Esophagus (tissue), 2 donors: ENCODE data around the gene ARL4C. TPM values are rescaled to one million over a fixed set of nuclear protein-coding genes. Genes with fewer than 3 reads are reported as not detected.
A peak's percentile ranks its signal among the peaks of the same experiment; 100 is the strongest.

Experiments
- H3K27ac ChIP-seq, 2 donors: one replicate each; pipeline ENCODE4 v1.5.1; 2013; ENCODE audit warnings: low read depth in 2 of 2, mild to moderate bottlenecking in 2 of 2, inconsistent platforms in 1 of 2, low read length in 1 of 2, moderate library complexity in 1 of 2
- H3K27me3 ChIP-seq, 2 donors: one replicate each; pipeline ENCODE4 v1.6.1; 2013; ENCODE audit warnings: low read length in 2 of 2, control low read depth in 1 of 2, mild to moderate bottlenecking in 1 of 2; ENCODE audit not compliant: insufficient read depth in 2 of 2, control insufficient read depth in 1 of 2
- H3K36me3 ChIP-seq, 2 donors: one replicate each; pipeline ENCODE4 v1.6.1; 2013; ENCODE audit warnings: low read length in 1 of 2; ENCODE audit not compliant: control insufficient read depth in 2 of 2, insufficient read depth in 2 of 2
- H3K4me1 ChIP-seq, 2 donors: one replicate each; pipeline ENCODE4 v1.6.1; 2013; ENCODE audit warnings: low read length in 1 of 2; ENCODE audit not compliant: control insufficient read depth in 2 of 2, insufficient read depth in 2 of 2
- H3K4me3 ChIP-seq, 2 donors: one replicate each; pipeline ENCODE4 v1.5.1; 2013; ENCODE audit warnings: low read length in 2 of 2, mild to moderate bottlenecking in 2 of 2, low read depth in 1 of 2, moderate library complexity in 1 of 2
- H3K9me3 ChIP-seq, 2 donors: one replicate each; pipeline ENCODE4 v1.6.1; 2013; ENCODE audit warnings: mild to moderate bottlenecking in 2 of 2, low read depth in 1 of 2, low read length in 1 of 2, moderate library complexity in 1 of 2; ENCODE audit not compliant: control insufficient read depth in 2 of 2, insufficient read depth in 1 of 2
- WGBS, 2 donors: extraction: QIAGEN DNeasy Blood & Tissue Kit; methylation state at CpG; one replicate each; pipeline ENCODE4 v1.1.7; 2013; 5-methylcytosine and 5-hydroxymethylcytosine counted together
- polyA plus RNA-seq, 2 donors: library from polyadenylated mRNA; stranded (reverse); fragments of 200-250 nt; gene quantifications; one replicate each; pipeline ENCODE4 v1.2.3, GENCODE V29; 2013
- donor health status: healthy with polysubstance abuse.
- donor health status: Bipolar disorder and iron deficiency.

The ARL4C gene
- polyA plus RNA-seq, 2 donors: 13.3 to 16.3 TPM

- Histone ChIP-seq H3K27ac (no peak overlapping the region), H3K4me1 (peaks cover 0 to 8% of the 10 kb centered on the region in 2 donors), H3K36me3 (no peaks in the 10 kb centered on the region), H3K27me3 (no peaks in the 10 kb centered on the region), H3K9me3 (no peaks in the 10 kb centered on the region), H3K4me3 (no peak overlapping the region)
- WGBS, 2 donors: 92 to 96% methylated on average over 2 of the region's 2 CpGs
These were observed 45.6 kb downstream of the ARL4C start for GRCh38 chr2:234451242-234451641.

GRCh38 chr2:234450431-234451124, 46.3 kb downstream of the ARL4C start:
- no peaks in the 10 kb centered on the region for H3K27me3 ChIP-seq
- H3K27ac ChIP-seq: no peak overlapping the region
- H3K4me1 ChIP-seq: peaks cover 0 to 8% of the 10 kb centered on the region in 2 donors
- H3K36me3 ChIP-seq: no peaks in the 10 kb centered on the region
- H3K4me3 ChIP-seq: no peak overlapping the region
- WGBS, 2 donors: 77 to 83% methylated on average over 6 of the region's 6 CpGs
- no peaks in the 10 kb centered on the region for H3K9me3 ChIP-seq

GRCh38 chr2:234448506-234449184, 48.2 kb downstream of the ARL4C start:
- Histone ChIP-seq H3K36me3 (no peaks in the 10 kb centered on the region), H3K27me3 (no peaks in the 10 kb centered on the region), H3K27ac (no peak overlapping the region), H3K9me3 (no peaks in the 10 kb centered on the region), H3K4me1 (peaks cover 0 to 8% of the 10 kb centered on the region in 2 donors), H3K4me3 (no peak overlapping the region)
- WGBS, 2 donors: 74 to 79% methylated on average over 13 of the region's 13 CpGs

DNA sequence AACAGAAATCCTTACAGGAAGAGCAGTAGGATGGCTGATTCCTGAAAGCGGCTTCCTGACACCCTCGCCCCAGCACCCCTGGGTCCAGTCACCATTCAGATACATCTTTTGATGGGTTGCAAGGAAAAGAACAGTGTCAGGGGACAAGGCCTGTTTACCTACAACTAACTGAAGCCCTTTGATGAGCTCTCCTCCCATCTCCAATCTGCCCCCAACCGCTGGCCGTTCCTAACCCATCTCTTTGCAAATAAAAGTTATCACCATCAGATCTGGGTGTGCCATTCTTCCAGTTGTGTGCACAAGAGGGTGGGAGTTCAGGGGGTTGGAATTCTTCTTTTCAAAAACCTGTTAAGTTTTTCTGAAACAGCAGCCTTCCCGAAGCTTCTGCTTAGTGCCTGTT, 48.9 kb downstream of the ARL4C start:
- 74 to 76% methylated on average over 5 of the region's 5 CpGs for WGBS, 2 donors
- Histone ChIP-seq H3K4me3 (no peak overlapping the region), H3K27me3 (no peaks in the 10 kb centered on the region), H3K4me1 (peaks cover 0 to 8% of the 10 kb centered on the region in 2 donors), H3K36me3 (no peaks in the 10 kb centered on the region), H3K9me3 (no peaks in the 10 kb centered on the region), H3K27ac (peak overlapping the region in 1 of 2 donors; percentile 3)

DNA sequence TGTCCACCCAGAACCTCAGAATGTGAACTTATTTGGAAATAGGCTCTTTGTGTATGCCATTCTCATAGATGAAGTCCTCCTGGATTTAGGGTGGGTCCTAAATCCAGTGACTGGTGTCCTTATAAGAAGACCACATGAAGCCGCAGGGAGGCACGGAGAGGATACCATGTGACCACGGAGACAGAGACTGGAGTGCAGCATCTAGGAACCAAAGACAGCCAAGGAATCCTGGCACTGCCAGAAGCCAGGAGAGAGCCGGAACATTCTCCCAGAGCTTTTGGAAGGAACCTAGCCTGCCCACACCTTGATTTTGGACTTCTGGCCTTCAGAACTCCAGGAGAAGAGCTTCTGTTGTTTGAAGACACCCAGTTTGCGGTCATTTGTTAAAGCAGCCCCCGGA, 49.7 kb downstream of the ARL4C start:
- Histone ChIP-seq H3K36me3 (no peaks in the 10 kb centered on the region), H3K27me3 (no peaks in the 10 kb centered on the region), H3K4me1 (peaks cover 0 to 8% of the 10 kb centered on the region in 2 donors), H3K4me3 (no peak overlapping the region), H3K9me3 (no peaks in the 10 kb centered on the region), H3K27ac (peak overlapping the region; percentile 66 to 67)
- 70 to 75% methylated on average over 6 of the region's 6 CpGs for WGBS, 2 donors

- Histone ChIP-seq H3K27me3 (no peaks in the 10 kb centered on the region), H3K4me3 (no peak overlapping the region), H3K9me3 (no peaks in the 10 kb centered on the region), H3K4me1 (peaks cover 0 to 8% of the 10 kb centered on the region in 2 donors), H3K36me3 (no peaks in the 10 kb centered on the region), H3K27ac (peak overlapping the region; percentile 93 to 97)
- WGBS, 2 donors: 31 to 45% methylated on average over 17 to 18 of the region's 18 CpGs
These were observed 50.3 kb downstream of the ARL4C start for GRCh38 chr2:234446404-234447076.

- Histone ChIP-seq H3K27ac (peak overlapping the region; percentile 57 to 84), H3K36me3 (no peaks in the 10 kb centered on the region), H3K4me1 (peaks cover 0 to 8% of the 10 kb centered on the region in 2 donors), H3K4me3 (no peak overlapping the region), H3K9me3 (no peaks in the 10 kb centered on the region), H3K27me3 (no peaks in the 10 kb centered on the region)
- WGBS, 2 donors: 25 to 26% methylated on average over 10 of the region's 10 CpGs
These were observed 52.0 kb downstream of the ARL4C start for GRCh38 chr2:234444893-234445292.

DNA sequence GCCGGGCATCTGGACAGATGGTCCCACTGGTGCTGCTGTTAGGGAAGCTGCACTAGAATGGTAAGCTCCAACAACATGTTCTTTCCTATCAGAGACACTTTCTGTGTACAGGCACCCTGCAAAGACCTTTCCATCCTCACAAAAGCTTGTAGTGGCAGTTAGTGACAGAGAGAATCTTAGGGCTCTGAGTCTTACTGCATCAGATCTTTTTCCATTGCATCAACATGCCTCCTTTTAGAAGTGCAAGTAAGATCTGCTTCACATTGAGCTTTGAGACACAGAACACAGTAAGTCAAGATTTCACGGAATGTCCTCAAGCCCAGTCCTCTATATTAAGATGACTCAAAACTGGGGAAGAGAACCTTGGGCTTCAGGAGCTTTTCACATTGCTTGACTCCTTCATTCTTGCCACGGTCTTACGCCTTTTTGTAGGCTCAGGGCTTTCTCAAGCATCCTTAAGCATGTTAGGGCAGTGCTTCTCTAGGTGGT, 52.6 kb downstream of the ARL4C start:
- Histone ChIP-seq H3K27me3 (no peaks in the 10 kb centered on the region), H3K9me3 (no peaks in the 10 kb centered on the region), H3K4me1 (peaks cover 0 to 8% of the 10 kb centered on the region in 2 donors), H3K4me3 (no peak overlapping the region), H3K36me3 (no peaks in the 10 kb centered on the region), H3K27ac (no peak overlapping the region)
- WGBS, 2 donors: 72 to 78% methylated on average over 4 of the region's 4 CpGs
